Brain microvascular endothelial cell (primary cell): ENCODE results near the gene CCM2L.

Experiments used
- DNase-seq: peaks from one replicate; pipeline ENCODE4 v3.0.0-alpha.2; 2020
- H3K27ac ChIP-seq: fragments of 250-450 bp; sonication (Bioruptor Pico); 2 replicates; pipeline ENCODE4 v1.5.1; 2020; ENCODE audit warnings: mild to moderate bottlenecking, moderate library complexity
- H3K27me3 ChIP-seq: fragments of 250-450 bp; sonication (Bioruptor Pico); replicated peaks from 2 replicates; pipeline ENCODE4 v1.5.1; 2020; ENCODE audit warnings: mild to moderate bottlenecking
- H3K36me3 ChIP-seq: fragments of 250-450 bp; sonication (Bioruptor Pico); replicated peaks from 2 replicates; pipeline ENCODE4 v1.5.1; 2020; ENCODE audit warnings: mild to moderate bottlenecking
- H3K4me3 ChIP-seq: 2 replicates; pipeline ENCODE4 v1.5.1; 2011; ENCODE audit warnings: low read depth, mild to moderate bottlenecking, control low read depth, low read length, moderate library complexity
- in situ Hi-C: cut with HindIII; loops from 2 replicates; pipeline ENCODE4 v1.10.0; 2017; ENCODE audit warnings: low sequenced_read_pairs, low pct_ligation_motif_present
- TF ChIP-seq, protein P1 (sequence below): IDR thresholded peaks from 2 replicates; pipeline ENCODE4 v1.5.1; 2011; ENCODE audit warnings: low read depth, mild to moderate bottlenecking, moderate library complexity, low read length, control low read depth, inconsistent platforms; ENCODE audit errors: missing control alignments

Gene CCM2L

DNA sequence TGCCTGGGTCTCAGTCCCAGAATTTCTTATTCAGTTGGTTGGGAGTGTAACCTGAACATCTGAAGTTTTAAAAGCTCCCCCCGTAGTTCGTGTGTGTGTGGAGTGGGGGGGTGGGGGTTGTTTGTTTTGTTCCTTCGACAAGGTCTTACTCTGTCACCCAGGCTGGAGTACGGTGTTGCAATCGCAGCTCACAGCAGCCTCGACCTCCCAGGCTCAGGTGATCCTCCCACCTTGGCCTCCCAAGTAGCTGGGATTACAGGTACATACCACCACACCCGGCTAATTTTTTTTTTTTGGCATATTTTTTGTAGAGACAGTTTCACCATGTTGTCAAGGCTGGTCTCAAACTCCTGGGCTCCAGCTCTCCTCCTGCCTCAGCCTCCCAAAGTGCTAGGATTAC lies 3.1 kb downstream of the CCM2L start:
- TF ChIP-seq, protein P1, sequence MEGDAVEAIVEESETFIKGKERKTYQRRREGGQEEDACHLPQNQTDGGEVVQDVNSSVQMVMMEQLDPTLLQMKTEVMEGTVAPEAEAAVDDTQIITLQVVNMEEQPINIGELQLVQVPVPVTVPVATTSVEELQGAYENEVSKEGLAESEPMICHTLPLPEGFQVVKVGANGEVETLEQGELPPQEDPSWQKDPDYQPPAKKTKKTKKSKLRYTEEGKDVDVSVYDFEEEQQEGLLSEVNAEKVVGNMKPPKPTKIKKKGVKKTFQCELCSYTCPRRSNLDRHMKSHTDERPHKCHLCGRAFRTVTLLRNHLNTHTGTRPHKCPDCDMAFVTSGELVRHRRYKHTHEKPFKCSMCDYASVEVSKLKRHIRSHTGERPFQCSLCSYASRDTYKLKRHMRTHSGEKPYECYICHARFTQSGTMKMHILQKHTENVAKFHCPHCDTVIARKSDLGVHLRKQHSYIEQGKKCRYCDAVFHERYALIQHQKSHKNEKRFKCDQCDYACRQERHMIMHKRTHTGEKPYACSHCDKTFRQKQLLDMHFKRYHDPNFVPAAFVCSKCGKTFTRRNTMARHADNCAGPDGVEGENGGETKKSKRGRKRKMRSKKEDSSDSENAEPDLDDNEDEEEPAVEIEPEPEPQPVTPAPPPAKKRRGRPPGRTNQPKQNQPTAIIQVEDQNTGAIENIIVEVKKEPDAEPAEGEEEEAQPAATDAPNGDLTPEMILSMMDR, result no peak

GRCh38 chr20:32017711-32018251 lies 7.5 kb downstream of the CCM2L start:
- Histone ChIP-seq H3K27ac (no peak overlapping the region), H3K4me3 (no peak overlapping the region), H3K36me3 (no peaks in the 10 kb centered on the region), H3K27me3 (peaks cover 27% of the 10 kb centered on the region)
- TF ChIP-seq, protein P1, result no peak
- DNase-seq, result no peak
- in situ Hi-C loops, result no loop called here

More for the DNA sequence above, 3.1 kb downstream of the CCM2L start:
- Histone ChIP-seq H3K27ac (no peak overlapping the region), H3K36me3 (no peaks in the 10 kb centered on the region), H3K4me3 (no peak overlapping the region), H3K27me3 (peaks cover 6% of the 10 kb centered on the region)
- in situ Hi-C loops, result no loop called here
- DNase-seq, result no peak

DNA sequence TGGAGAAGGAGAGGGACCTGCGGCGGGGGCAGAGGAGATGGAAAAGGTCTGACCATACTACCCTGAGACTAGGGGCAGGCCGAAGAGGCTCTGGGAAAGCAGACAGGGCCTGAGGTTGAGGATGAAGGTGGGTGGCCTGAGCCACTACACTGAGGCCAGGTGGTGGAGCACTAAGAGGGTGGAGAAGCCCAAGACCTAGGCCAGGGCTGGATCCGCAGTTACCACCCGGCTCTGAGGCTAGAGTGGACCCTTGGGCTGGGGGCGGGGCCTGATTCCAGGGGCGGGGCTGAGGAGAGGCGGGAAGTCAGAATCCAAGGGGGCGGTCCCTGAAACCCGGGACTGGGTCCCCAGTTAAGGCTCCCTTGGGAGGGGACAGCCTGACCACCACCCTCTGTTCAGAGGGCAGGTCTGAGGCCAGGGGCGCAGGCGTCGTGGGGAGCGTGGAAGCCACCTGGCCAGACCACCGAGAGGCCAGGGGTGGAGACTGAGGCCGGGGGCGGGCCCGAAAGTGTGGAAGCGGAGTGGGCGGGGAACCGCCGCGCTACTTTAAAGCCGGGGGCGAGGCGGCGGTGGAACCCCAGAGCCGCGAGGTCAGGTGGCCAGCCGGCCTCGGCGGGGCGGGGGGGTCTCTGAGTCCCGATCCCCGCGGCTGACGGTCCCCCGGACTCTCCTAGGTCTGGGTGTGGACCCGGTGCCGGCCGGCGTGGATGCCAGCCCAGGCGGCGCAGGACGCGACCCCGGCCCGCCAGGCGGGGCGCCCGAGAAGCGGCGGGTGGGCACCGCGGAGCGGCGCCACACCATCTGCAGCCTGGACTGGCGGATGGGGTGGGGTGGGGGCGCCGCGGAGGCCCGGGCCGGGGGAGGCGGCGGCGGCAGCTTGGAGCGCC lies 8.3 kb downstream of the CCM2L start:
- H3K4me3 ChIP-seq, result peak overlapping the region; percentile 34
- H3K36me3 ChIP-seq, result no peaks in the 10 kb centered on the region
- peaks cover 31% of the 10 kb centered on the region for H3K27me3 ChIP-seq
- TF ChIP-seq, protein P1, result no peak
- H3K27ac ChIP-seq, result no peak overlapping the region
- DNase-seq, result no peak
- in situ Hi-C loops, result no loop called here

GRCh38 chr20:32019156-32019510 lies 8.9 kb downstream of the CCM2L start:
- H3K27ac ChIP-seq, result no peak overlapping the region
- H3K4me3 ChIP-seq, result no peak overlapping the region
- in situ Hi-C loops, result no loop called here
- no peaks in the 10 kb centered on the region for H3K36me3 ChIP-seq
- peaks cover 31% of the 10 kb centered on the region for H3K27me3 ChIP-seq
- DNase-seq, result no peak
- TF ChIP-seq, protein P1, result peak; percentile 19

DNA sequence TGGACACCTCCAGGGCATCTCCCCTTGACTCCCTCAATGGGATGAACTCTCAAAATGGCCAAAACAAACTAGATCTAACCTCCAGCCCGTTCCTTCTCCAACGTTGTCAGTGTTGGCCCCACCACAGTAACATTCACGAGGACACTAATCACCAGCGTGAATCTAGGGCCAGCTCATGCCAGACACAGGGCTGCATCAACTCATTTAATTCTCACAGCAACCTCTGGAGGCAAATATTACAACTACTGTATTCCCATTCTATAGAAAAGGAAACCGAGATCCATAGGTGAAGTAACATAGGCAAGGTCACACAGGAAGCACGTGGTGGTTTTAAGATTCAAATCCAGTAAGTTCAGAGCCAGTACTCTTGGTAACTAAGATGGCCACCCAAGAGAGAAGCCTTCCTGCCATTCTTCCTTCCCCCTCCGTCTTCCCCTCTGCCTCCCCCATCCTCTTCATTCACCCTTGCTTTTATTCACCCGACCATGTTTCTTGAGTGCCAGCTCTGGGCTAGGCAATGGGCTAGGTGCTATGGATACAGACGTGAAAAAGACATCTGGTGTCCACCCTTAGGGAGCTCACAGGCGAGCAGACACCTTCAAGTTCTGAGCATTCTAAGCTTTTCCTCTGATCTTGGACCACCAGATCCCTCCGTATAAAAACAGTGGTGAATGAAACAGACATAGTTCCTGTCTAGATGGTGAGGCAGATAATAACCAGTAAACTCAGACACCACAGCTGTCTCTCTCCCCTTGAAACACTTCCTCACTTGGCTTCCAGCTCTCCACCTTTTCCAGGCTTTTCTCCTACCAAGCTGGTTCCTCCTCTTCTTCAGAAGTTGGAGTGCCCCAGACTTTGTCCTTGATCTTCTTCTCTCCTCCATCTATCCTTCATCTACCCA lies 9.6 kb downstream of the CCM2L start:
- no peaks in the 10 kb centered on the region for H3K36me3 ChIP-seq
- no peak overlapping the region for H3K4me3 ChIP-seq
- TF ChIP-seq, protein P1, result no peak
- no peak overlapping the region for H3K27ac ChIP-seq
- peaks cover 31% of the 10 kb centered on the region for H3K27me3 ChIP-seq
- in situ Hi-C loops, result no loop called here
- no peak for DNase-seq
